Breast epithelium (tissue), 4 donors: ENCODE results near the gene ACOXL. TPM values are rescaled to one million over a fixed set of nuclear protein-coding genes. Genes with fewer than 3 reads are reported as not detected.

Source experiments
- DNase-seq, 2 donors: peaks; one replicate each; pipeline ENCODE4 v3.0.0-alpha.2; 2019; ENCODE audit warnings: low spot score in 2 of 2
- H3K27ac ChIP-seq, 2 donors: fragments of 200-600 bp; sonication (generic) in 1 of 2; one replicate each; pipeline ENCODE4 v1.5.1; 2016 to 2019; ENCODE audit warnings: mild to moderate bottlenecking in 1 of 2
- H3K27me3 ChIP-seq, 2 donors: fragments of 200-600 bp; sonication (generic) in 1 of 2; one replicate each; pipeline versions ENCODE4 v1.5.1 to v1.6.0; 2017 to 2019; ENCODE audit warnings: control low read depth in 1 of 2, mild to moderate bottlenecking in 1 of 2
- H3K36me3 ChIP-seq: fragments of 200-600 bp; one replicate; pipeline ENCODE4 v1.5.1; 2019
- H3K4me1 ChIP-seq, 2 donors: fragments of 200-600 bp; sonication (generic); one replicate each; pipeline ENCODE4 v1.5.1; 2016 to 2019; ENCODE audit warnings: control low read depth in 1 of 2
- H3K4me3 ChIP-seq, 3 donors: fragments of 200-600 bp; sonication (generic); 1 replicate in 2 of 3; 2 replicates in 1 of 3; pipeline ENCODE4 v1.5.1; 2016 to 2019; ENCODE audit warnings: mild to moderate bottlenecking in 3 of 3, moderate library complexity in 2 of 3
- H3K9me3 ChIP-seq, 2 donors: fragments of 200-600 bp; sonication (generic) in 1 of 2; one replicate each; pipeline ENCODE4 v1.5.1; 2016 to 2019; ENCODE audit warnings: control low read depth in 1 of 2
- CTCF ChIP-seq, 3 donors: fragments of 450-650 bp; IDR thresholded peaks; one replicate each; pipeline ENCODE4 v1.5.1; 2016 to 2017; ENCODE audit warnings: antibody characterized with exemption in 3 of 3, mild to moderate bottlenecking in 3 of 3, moderate library complexity in 3 of 3
- POLR2A ChIP-seq: fragments of 450-650 bp; IDR thresholded peaks from one replicate; pipeline ENCODE4 v1.6.1; 2016; ENCODE audit warnings: antibody characterized with exemption, mild to moderate bottlenecking, moderate library complexity
- POLR2AphosphoS5 ChIP-seq, 3 donors: sonication (generic); formaldehyde crosslinking; IDR thresholded peaks; one replicate each; pipeline ENCODE4 v1.6.1; 2017; ENCODE audit warnings: antibody characterized with exemption in 3 of 3
- intact Hi-C: fragments of 100-400 bp; cut with DNase I; formaldehyde crosslinking; loops from one replicate; pipeline ENCODE4 v1.15.1; 2023; ENCODE audit warnings: low total_unique reads
- total RNA-seq, 3 donors: library from RNA; depleted of rRNA; stranded (reverse); fragments of >200 nt; gene quantifications; one replicate each; pipeline ENCODE4 v1.1.0, GENCODE V29; 2016

The ACOXL gene
- total RNA-seq, 3 donors from 2014 or later: not detected

GRCh38 chr2:110768591-110768990 lies 36.2 kb downstream of the ACOXL start:
- Histone ChIP-seq H3K27ac (no peak overlapping the region), H3K4me3 (no peak overlapping the region), H3K36me3 (no peaks in the 10 kb centered on the region), H3K27me3 (no peaks in the 10 kb centered on the region), H3K4me1 (no peaks in the 10 kb centered on the region), H3K9me3 (no peaks in the 10 kb centered on the region)
- TF ChIP-seq POLR2A (no peak), POLR2AphosphoS5 (IDR thresholded peaks at IDR 0.05) (no peak), CTCF (IDR thresholded peaks at IDR 0.05) (no peak)
- no peak for DNase-seq
- intact Hi-C loops: no loop called here

GRCh38 chr2:110770404-110770958 lies 38.1 kb downstream of the ACOXL start:
- intact Hi-C loops: no loop called here
- H3K4me1 ChIP-seq: no peaks in the 10 kb centered on the region
- H3K4me3 ChIP-seq: peak overlapping the region in 2 of 3 donors; percentile 24 to 55
- peak overlapping the region in 1 of 2 donors; percentile 2 for H3K27ac ChIP-seq
- H3K9me3 ChIP-seq: no peaks in the 10 kb centered on the region
- DNase-seq: no peak
- no peaks in the 10 kb centered on the region for H3K36me3 ChIP-seq
- TF ChIP-seq POLR2A (no peak), POLR2AphosphoS5 (IDR thresholded peaks at IDR 0.05) (no peak), CTCF (IDR thresholded peaks at IDR 0.05) (no peak)
- H3K27me3 ChIP-seq: no peaks in the 10 kb centered on the region

GRCh38 chr2:110770959-110771431 lies 38.6 kb downstream of the ACOXL start:
- Histone ChIP-seq H3K9me3 (no peaks in the 10 kb centered on the region), H3K36me3 (no peaks in the 10 kb centered on the region), H3K4me3 (peak overlapping the region in 2 of 3 donors; percentile 24 to 55), H3K27me3 (no peaks in the 10 kb centered on the region), H3K27ac (peak overlapping the region in 1 of 2 donors; percentile 2), H3K4me1 (no peaks in the 10 kb centered on the region)
- intact Hi-C loops: no loop called here
- no peak for DNase-seq
- no peak for TF ChIP-seq POLR2A
- no peak for TF ChIP-seq CTCF (IDR thresholded peaks at IDR 0.05)
- no peak for TF ChIP-seq POLR2AphosphoS5 (IDR thresholded peaks at IDR 0.05)

- Histone ChIP-seq H3K27me3 (no peaks in the 10 kb centered on the region), H3K36me3 (no peaks in the 10 kb centered on the region), H3K4me3 (no peak overlapping the region), H3K9me3 (no peaks in the 10 kb centered on the region), H3K27ac (no peak overlapping the region), H3K4me1 (no peaks in the 10 kb centered on the region)
- intact Hi-C loops: no loop called here
- no peak for DNase-seq
- TF ChIP-seq POLR2A: no peak
- no peak for TF ChIP-seq POLR2AphosphoS5 (IDR thresholded peaks at IDR 0.05)
- TF ChIP-seq CTCF (IDR thresholded peaks at IDR 0.05): no peak
Measured at GRCh38 chr2:110771547-110772382, 39.4 kb downstream of the ACOXL start.

GRCh38 chr2:110772383-110772755 lies 40.0 kb downstream of the ACOXL start:
- TF ChIP-seq POLR2A (no peak), POLR2AphosphoS5 (IDR thresholded peaks at IDR 0.05) (no peak), CTCF (IDR thresholded peaks at IDR 0.05) (no peak)
- Histone ChIP-seq H3K9me3 (no peaks in the 10 kb centered on the region), H3K27ac (no peak overlapping the region), H3K4me3 (no peak overlapping the region), H3K27me3 (no peaks in the 10 kb centered on the region), H3K4me1 (no peaks in the 10 kb centered on the region), H3K36me3 (no peaks in the 10 kb centered on the region)
- intact Hi-C loops: no loop called here
- no peak for DNase-seq
